ENCODE data around the gene EIF4G2.

Gene EIF4G2

GRCh38 chr11:10809373-10810160, 841 bp upstream of the EIF4G2 start:
- peaks cover 21 to 24% of the 10 kb centered on the region in 2 donors for H3K36me3 ChIP-seq (ENCODE audit: control insufficient read depth in 2 of 2, insufficient read depth in 2 of 2, low read length in 2 of 2)
- H3K27me3 ChIP-seq (ENCODE audit: control insufficient read depth in 2 of 2, insufficient read depth in 2 of 2, low read length in 2 of 2) = no peaks in the 10 kb centered on the region
- peak overlapping the region; percentile 83 to 97 for H3K4me3 ChIP-seq (ENCODE audit: low read length in 2 of 2)
- peak overlapping the region; percentile 97 to 99 for H3K27ac ChIP-seq (ENCODE audit: low read depth in 2 of 2, low read length in 2 of 2)
- H3K9me3 ChIP-seq (ENCODE audit: control insufficient read depth in 2 of 2, low read length in 2 of 2) = no peaks in the 10 kb centered on the region
- peaks cover 17 to 22% of the 10 kb centered on the region in 2 donors for H3K4me1 ChIP-seq (ENCODE audit: control insufficient read depth in 2 of 2, insufficient read depth in 2 of 2, low read length in 2 of 2)
- H3K9ac ChIP-seq (ENCODE audit: low read depth in 1 of 2, low read length in 2 of 2) = peak overlapping the region; percentile 93 to 100

- Histone ChIP-seq H3K36me3 (ENCODE audit: control insufficient read depth in 2 of 2, insufficient read depth in 2 of 2, low read length in 2 of 2) (peaks cover 35 to 38% of the 10 kb centered on the region in 2 donors), H3K27me3 (ENCODE audit: control insufficient read depth in 2 of 2, insufficient read depth in 2 of 2, low read length in 2 of 2) (no peaks in the 10 kb centered on the region), H3K9me3 (ENCODE audit: control insufficient read depth in 2 of 2, low read length in 2 of 2) (no peaks in the 10 kb centered on the region), H3K4me1 (ENCODE audit: control insufficient read depth in 2 of 2, insufficient read depth in 2 of 2, low read length in 2 of 2) (peaks cover 17 to 22% of the 10 kb centered on the region in 2 donors), H3K9ac (ENCODE audit: low read depth in 1 of 2, low read length in 2 of 2) (peak overlapping the region; percentile 99 to 100), H3K4me3 (ENCODE audit: low read length in 2 of 2) (peak overlapping the region; percentile 83 to 97), H3K27ac (ENCODE audit: low read depth in 2 of 2, low read length in 2 of 2) (peak overlapping the region; percentile 97 to 99)
Measured at GRCh38 chr11:10808235-10808552, 532 bp downstream of the EIF4G2 start.

GRCh38 chr11:10807493-10808234, 1.1 kb downstream of the EIF4G2 start:
- Histone ChIP-seq H3K4me1 (ENCODE audit: control insufficient read depth in 2 of 2, insufficient read depth in 2 of 2, low read length in 2 of 2) (peaks cover 17 to 22% of the 10 kb centered on the region in 2 donors), H3K36me3 (ENCODE audit: control insufficient read depth in 2 of 2, insufficient read depth in 2 of 2, low read length in 2 of 2) (peaks cover 40 to 43% of the 10 kb centered on the region in 2 donors), H3K9ac (ENCODE audit: low read depth in 1 of 2, low read length in 2 of 2) (peak overlapping the region; percentile 99 to 100), H3K27me3 (ENCODE audit: control insufficient read depth in 2 of 2, insufficient read depth in 2 of 2, low read length in 2 of 2) (no peaks in the 10 kb centered on the region), H3K4me3 (ENCODE audit: low read length in 2 of 2) (peak overlapping the region; percentile 83 to 97), H3K9me3 (ENCODE audit: control insufficient read depth in 2 of 2, low read length in 2 of 2) (no peaks in the 10 kb centered on the region), H3K27ac (ENCODE audit: low read depth in 2 of 2, low read length in 2 of 2) (peak overlapping the region; percentile 97 to 99)

GRCh38 chr11:10806206-10806605, 2.5 kb downstream of the EIF4G2 start:
- no peaks in the 10 kb centered on the region for H3K9me3 ChIP-seq (ENCODE audit: control insufficient read depth in 2 of 2, low read length in 2 of 2)
- no peak overlapping the region for H3K27ac ChIP-seq (ENCODE audit: low read depth in 2 of 2, low read length in 2 of 2)
- H3K4me3 ChIP-seq (ENCODE audit: low read length in 2 of 2) = peak overlapping the region; percentile 83 to 97
- H3K36me3 ChIP-seq (ENCODE audit: control insufficient read depth in 2 of 2, insufficient read depth in 2 of 2, low read length in 2 of 2) = peaks cover 55 to 58% of the 10 kb centered on the region in 2 donors
- H3K27me3 ChIP-seq (ENCODE audit: control insufficient read depth in 2 of 2, insufficient read depth in 2 of 2, low read length in 2 of 2) = no peaks in the 10 kb centered on the region
- H3K9ac ChIP-seq (ENCODE audit: low read depth in 1 of 2, low read length in 2 of 2) = peak overlapping the region in 1 of 2 donors; percentile 100
- peaks cover 17 to 22% of the 10 kb centered on the region in 2 donors for H3K4me1 ChIP-seq (ENCODE audit: control insufficient read depth in 2 of 2, insufficient read depth in 2 of 2, low read length in 2 of 2)

GRCh38 chr11:10805741-10806140, 3.0 kb downstream of the EIF4G2 start:
- H3K27me3 ChIP-seq (ENCODE audit: control insufficient read depth in 2 of 2, insufficient read depth in 2 of 2, low read length in 2 of 2) = no peaks in the 10 kb centered on the region
- no peaks in the 10 kb centered on the region for H3K9me3 ChIP-seq (ENCODE audit: control insufficient read depth in 2 of 2, low read length in 2 of 2)
- no peak overlapping the region for H3K4me3 ChIP-seq (ENCODE audit: low read length in 2 of 2)
- no peak overlapping the region for H3K27ac ChIP-seq (ENCODE audit: low read depth in 2 of 2, low read length in 2 of 2)
- peaks cover 59 to 63% of the 10 kb centered on the region in 2 donors for H3K36me3 ChIP-seq (ENCODE audit: control insufficient read depth in 2 of 2, insufficient read depth in 2 of 2, low read length in 2 of 2)
- no peak overlapping the region for H3K9ac ChIP-seq (ENCODE audit: low read depth in 1 of 2, low read length in 2 of 2)
- H3K4me1 ChIP-seq (ENCODE audit: control insufficient read depth in 2 of 2, insufficient read depth in 2 of 2, low read length in 2 of 2) = peaks cover 17 to 22% of the 10 kb centered on the region in 2 donors

GRCh38 chr11:10803676-10804075, 5.0 kb downstream of the EIF4G2 start:
- H3K4me3 ChIP-seq (ENCODE audit: low read length in 2 of 2) = no peak overlapping the region
- H3K27ac ChIP-seq (ENCODE audit: low read depth in 2 of 2, low read length in 2 of 2) = no peak overlapping the region
- peaks cover 80 to 83% of the 10 kb centered on the region in 2 donors for H3K36me3 ChIP-seq (ENCODE audit: control insufficient read depth in 2 of 2, insufficient read depth in 2 of 2, low read length in 2 of 2)
- no peaks in the 10 kb centered on the region for H3K9me3 ChIP-seq (ENCODE audit: control insufficient read depth in 2 of 2, low read length in 2 of 2)
- H3K27me3 ChIP-seq (ENCODE audit: control insufficient read depth in 2 of 2, insufficient read depth in 2 of 2, low read length in 2 of 2) = no peaks in the 10 kb centered on the region
- peaks cover 17 to 19% of the 10 kb centered on the region in 2 donors for H3K4me1 ChIP-seq (ENCODE audit: control insufficient read depth in 2 of 2, insufficient read depth in 2 of 2, low read length in 2 of 2)
- H3K9ac ChIP-seq (ENCODE audit: low read depth in 1 of 2, low read length in 2 of 2) = no peak overlapping the region

GRCh38 chr11:10800292-10800691, 8.4 kb downstream of the EIF4G2 start:
- Histone ChIP-seq H3K9ac (ENCODE audit: low read depth in 1 of 2, low read length in 2 of 2) (no peak overlapping the region), H3K9me3 (ENCODE audit: control insufficient read depth in 2 of 2, low read length in 2 of 2) (no peaks in the 10 kb centered on the region), H3K27ac (ENCODE audit: low read depth in 2 of 2, low read length in 2 of 2) (no peak overlapping the region), H3K4me1 (ENCODE audit: control insufficient read depth in 2 of 2, insufficient read depth in 2 of 2, low read length in 2 of 2) (peaks cover 0 to 5% of the 10 kb centered on the region in 2 donors), H3K4me3 (ENCODE audit: low read length in 2 of 2) (no peak overlapping the region), H3K36me3 (ENCODE audit: control insufficient read depth in 2 of 2, insufficient read depth in 2 of 2, low read length in 2 of 2) (peaks cover 93 to 94% of the 10 kb centered on the region in 2 donors), H3K27me3 (ENCODE audit: control insufficient read depth in 2 of 2, insufficient read depth in 2 of 2, low read length in 2 of 2) (no peaks in the 10 kb centered on the region)

GRCh38 chr11:10798330-10798928, 10.3 kb downstream of the EIF4G2 start:
- no peaks in the 10 kb centered on the region for H3K9me3 ChIP-seq (ENCODE audit: control insufficient read depth in 2 of 2, low read length in 2 of 2)
- H3K9ac ChIP-seq (ENCODE audit: low read depth in 1 of 2, low read length in 2 of 2) = no peak overlapping the region
- H3K27me3 ChIP-seq (ENCODE audit: control insufficient read depth in 2 of 2, insufficient read depth in 2 of 2, low read length in 2 of 2) = no peaks in the 10 kb centered on the region
- H3K36me3 ChIP-seq (ENCODE audit: control insufficient read depth in 2 of 2, insufficient read depth in 2 of 2, low read length in 2 of 2) = peaks cover 75 to 76% of the 10 kb centered on the region in 2 donors
- no peaks in the 10 kb centered on the region for H3K4me1 ChIP-seq (ENCODE audit: control insufficient read depth in 2 of 2, insufficient read depth in 2 of 2, low read length in 2 of 2)
- no peak overlapping the region for H3K27ac ChIP-seq (ENCODE audit: low read depth in 2 of 2, low read length in 2 of 2)
- H3K4me3 ChIP-seq (ENCODE audit: low read length in 2 of 2) = no peak overlapping the region

- Histone ChIP-seq H3K4me3 (ENCODE audit: low read length in 2 of 2) (no peak overlapping the region), H3K27me3 (ENCODE audit: control insufficient read depth in 2 of 2, insufficient read depth in 2 of 2, low read length in 2 of 2) (no peaks in the 10 kb centered on the region), H3K4me1 (ENCODE audit: control insufficient read depth in 2 of 2, insufficient read depth in 2 of 2, low read length in 2 of 2) (peaks cover 4 to 5% of the 10 kb centered on the region in 2 donors), H3K9me3 (ENCODE audit: control insufficient read depth in 2 of 2, low read length in 2 of 2) (no peaks in the 10 kb centered on the region), H3K9ac (ENCODE audit: low read depth in 1 of 2, low read length in 2 of 2) (no peak overlapping the region), H3K27ac (ENCODE audit: low read depth in 2 of 2, low read length in 2 of 2) (no peak overlapping the region), H3K36me3 (ENCODE audit: control insufficient read depth in 2 of 2, insufficient read depth in 2 of 2, low read length in 2 of 2) (peaks cover 66 to 67% of the 10 kb centered on the region in 2 donors)
Measured at GRCh38 chr11:10797531-10797930, 11.2 kb downstream of the EIF4G2 start.

GRCh38 chr11:10797001-10797400, 11.7 kb downstream of the EIF4G2 start:
- Histone ChIP-seq H3K4me1 (ENCODE audit: control insufficient read depth in 2 of 2, insufficient read depth in 2 of 2, low read length in 2 of 2) (peaks cover 4 to 8% of the 10 kb centered on the region in 2 donors), H3K36me3 (ENCODE audit: control insufficient read depth in 2 of 2, insufficient read depth in 2 of 2, low read length in 2 of 2) (peaks cover 60 to 61% of the 10 kb centered on the region in 2 donors), H3K9ac (ENCODE audit: low read depth in 1 of 2, low read length in 2 of 2) (no peak overlapping the region), H3K27me3 (ENCODE audit: control insufficient read depth in 2 of 2, insufficient read depth in 2 of 2, low read length in 2 of 2) (no peaks in the 10 kb centered on the region), H3K9me3 (ENCODE audit: control insufficient read depth in 2 of 2, low read length in 2 of 2) (no peaks in the 10 kb centered on the region), H3K4me3 (ENCODE audit: low read length in 2 of 2) (no peak overlapping the region), H3K27ac (ENCODE audit: low read depth in 2 of 2, low read length in 2 of 2) (no peak overlapping the region)
